NK-92 treated with Interleukin-12 subunit alpha and Interleukin-12 subunit beta, amount 100 ng/mL, for 24 hours (cell line): Measurements from ENCODE around the gene CSNK1E.

Experiments
- DNase-seq: peaks from one replicate; lab custom pipeline; 2025; lab: John Stamatoyannopoulos, UW

Gene CSNK1E

DNA sequence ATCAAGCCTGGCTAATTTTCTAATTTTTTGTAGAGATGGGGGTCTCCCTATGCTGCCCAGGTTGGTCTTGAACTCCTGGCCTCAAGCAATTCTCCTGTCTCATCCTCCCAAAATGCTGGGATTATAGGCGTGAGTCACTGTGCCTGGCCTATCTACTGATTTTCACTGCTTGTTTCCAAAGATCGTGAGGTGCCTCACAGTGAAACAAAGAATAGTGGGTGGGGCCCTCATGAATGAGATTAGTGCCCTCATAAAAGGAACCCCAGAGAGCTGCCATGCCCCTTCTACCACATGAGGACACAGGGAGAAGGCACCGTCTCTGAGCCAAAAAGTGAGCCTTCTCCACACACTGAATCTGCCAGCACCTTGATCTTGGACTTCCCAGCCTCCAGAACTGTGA is 67.9 kb downstream of the CSNK1E start:
- DNase-seq, result no peak

DNA sequence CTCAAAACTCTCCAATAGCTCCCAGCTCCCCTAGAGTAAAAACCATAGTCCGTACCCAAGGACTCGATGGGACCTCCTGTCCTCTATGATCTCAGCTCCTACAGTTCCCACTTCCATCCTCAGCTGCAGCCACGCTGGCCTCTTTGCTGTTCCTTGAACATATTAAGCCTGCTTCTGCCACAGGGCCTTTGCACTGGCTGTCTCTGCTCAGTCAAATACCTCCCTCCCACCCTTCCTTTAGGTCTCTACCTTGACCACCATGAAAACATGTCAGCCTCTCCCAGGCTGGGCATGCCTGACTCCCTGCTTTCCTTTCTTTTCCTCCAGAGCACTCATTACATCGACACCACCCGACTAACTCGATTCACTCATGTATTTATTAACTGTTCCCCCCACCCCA is 69.0 kb downstream of the CSNK1E start:
- no peak for DNase-seq

DNA sequence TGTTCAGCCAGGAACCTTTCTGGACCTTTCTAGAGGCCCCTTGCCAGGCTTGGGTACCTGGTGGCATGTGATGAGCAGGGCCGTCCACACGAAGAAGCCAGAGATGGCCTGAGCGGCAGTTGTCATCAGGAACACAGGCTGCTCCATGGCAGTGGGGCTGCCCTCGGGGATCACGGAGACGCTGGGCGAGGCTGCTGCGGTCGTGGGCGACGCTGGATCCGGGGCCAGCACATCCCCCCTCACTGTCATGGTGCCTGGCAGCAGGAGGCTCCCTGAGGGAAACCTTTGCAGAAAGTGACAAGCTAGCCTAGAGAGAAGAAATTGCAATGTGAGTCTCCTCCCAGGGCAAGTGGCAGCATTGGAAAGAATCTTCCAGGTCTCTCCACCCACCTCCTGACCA is 69.5 kb downstream of the CSNK1E start:
- DNase-seq, result no peak

DNA sequence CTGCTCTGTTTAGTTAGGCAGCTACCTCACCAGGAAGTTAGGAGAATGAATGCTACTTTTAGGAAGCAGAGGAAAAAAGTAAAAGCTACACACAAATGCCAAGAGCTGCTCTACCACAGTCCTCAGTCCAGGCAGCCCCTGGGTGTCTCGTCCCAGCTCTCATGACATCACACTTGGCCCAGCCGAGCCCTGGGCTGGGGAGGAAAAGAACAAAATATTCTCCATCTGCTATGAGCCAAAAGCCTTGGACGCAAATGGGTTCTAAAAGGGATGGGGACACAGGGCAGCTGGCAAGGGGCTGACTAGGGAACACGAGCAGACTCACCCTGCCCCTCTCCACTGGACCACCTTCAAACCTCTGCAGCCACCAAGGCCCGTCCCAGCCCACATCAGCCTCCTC is 70.5 kb downstream of the CSNK1E start:
- no peak for DNase-seq

DNA sequence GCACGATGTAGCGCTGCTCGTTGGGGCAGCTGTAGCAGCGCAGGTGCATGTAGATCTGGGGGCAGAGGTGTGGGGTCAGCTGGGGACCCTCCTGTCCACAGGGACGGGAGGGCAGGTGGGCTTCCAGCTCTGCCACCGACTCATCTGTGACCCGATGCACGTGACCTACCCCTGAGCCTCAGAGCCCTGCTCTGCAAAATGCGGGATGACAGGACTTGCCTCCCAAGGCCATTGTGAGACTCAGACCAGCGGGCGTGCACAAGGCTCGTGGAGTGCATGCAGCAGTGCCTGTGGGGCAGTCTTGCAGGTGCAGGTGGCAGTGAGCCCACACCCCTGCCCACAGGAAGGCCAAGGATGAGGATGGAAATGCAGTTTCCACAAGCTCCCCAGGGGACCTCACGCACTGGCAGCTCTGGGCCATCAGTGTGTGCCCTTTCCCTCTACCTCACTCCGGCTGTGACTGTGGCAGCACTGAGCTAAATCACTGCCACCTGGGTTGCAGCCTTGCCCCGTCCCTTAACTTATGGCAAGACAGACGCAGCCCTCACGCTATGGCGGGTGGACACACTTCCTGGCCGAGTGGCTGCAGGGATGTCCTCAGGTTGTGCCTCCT is 71.1 kb downstream of the CSNK1E start:
- DNase-seq, result no peak

DNA sequence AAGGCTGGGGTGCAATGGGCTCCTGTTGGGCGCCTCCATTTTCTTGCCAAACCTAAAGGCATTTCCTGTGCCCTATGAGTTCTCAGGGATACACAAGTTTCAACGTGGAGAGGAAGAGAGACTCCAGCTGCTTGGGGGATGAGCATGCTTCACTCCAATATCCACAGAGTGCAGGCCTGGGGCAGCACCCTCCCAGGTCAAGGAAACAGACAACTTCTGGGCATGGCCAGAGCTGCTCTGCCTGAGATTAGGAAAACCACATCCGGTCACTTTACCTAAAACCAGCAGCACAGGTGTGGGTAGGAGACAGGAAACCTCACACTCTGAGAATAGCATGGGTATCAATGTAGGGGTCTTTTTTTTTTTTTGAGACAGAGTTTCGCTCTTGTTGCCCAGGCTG is 73.1 kb downstream of the CSNK1E start:
- DNase-seq, result no peak

DNA sequence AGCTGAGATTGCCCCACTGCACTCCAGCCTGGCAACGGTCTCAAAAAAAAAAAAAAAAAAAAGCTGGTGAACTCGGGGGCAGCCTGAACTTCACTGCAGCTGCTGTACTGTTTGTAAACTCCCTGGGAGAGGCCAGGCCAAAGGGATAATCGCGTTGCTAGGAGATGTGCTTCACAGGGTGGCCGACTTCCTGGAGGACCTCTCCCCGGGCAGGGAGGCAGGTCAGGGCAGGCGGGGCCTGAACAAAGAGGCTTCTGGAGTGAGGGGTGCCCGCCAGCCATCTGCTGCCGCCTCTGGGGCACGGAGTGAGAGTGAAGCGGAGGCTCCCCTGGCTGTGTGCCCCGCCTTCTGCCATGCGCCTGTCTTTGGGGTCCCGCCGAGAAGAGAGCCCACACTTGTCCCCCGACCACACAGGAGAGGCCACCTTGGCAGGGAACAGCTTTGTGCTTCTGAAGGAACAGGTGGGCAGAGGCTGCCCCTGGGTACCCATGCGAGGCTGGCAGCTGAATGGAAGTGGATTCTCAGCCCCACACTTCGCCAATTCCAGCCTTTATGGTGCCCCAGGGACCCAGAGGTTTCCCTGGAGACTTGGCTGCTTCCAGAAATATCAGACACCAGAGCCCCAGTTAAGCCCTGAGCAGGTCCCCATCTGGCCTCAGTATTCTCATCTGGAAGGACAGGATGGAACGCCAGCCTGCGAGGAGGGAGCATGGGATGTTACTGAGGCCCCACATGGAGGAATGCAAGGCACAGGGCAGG is 74.0 kb downstream of the CSNK1E start:
- DNase-seq, result no peak

DNA sequence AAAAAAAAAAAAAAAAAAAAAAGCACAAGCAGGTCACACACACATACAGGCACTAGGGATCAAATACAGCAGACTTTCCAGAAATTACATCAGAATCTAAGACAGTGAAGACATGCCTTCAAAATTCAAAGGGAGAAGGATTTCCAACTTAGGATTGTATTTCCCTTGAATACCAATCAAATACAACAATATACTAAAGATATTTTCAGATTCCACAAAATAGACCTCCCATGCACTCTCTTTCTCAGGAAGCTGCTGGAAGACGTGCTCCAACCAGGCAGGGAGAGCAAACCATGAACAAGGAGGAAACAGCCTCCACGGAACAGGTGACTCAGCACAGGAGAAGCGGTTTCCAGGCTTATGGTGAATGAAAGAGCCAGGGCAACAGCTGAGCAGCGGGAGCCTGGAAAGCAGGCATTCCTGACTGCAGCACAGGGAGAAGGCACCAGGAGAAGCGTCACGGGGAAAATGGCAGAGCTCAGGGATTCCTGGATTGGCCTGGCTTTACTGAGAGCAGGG is 76.4 kb downstream of the CSNK1E start:
- DNase-seq, result no peak
